ENCODE measurements around the gene EDARADD.
"Not testable (repeated sequence)": the region's sequence is repeated elsewhere in the genome, so short reads cannot be mapped to it uniquely, and the experiment has no call there.

EDARADD gene

GRCh38 chr1:236489710-236490377 is 95.8 kb downstream of the EDARADD start:
- DNase-seq (ENCODE audit: low read depth): peak; percentile 37

- no peak for DNase-seq (ENCODE audit: low read depth)
Measured at GRCh38 chr1:236491469-236492136, 97.5 kb downstream of the EDARADD start.

GRCh38 chr1:236492378-236492777 is 98.3 kb downstream of the EDARADD start:
- DNase-seq (ENCODE audit: low read depth): no peak

GRCh38 chr1:236494082-236494481 is 100.0 kb downstream of the EDARADD start:
- no peak for DNase-seq (ENCODE audit: low read depth)

GRCh38 chr1:236494586-236495466 is 100.7 kb downstream of the EDARADD start:
- peak; percentile 15 for DNase-seq (ENCODE audit: low read depth)

GRCh38 chr1:236495467-236496112 is 101.5 kb downstream of the EDARADD start:
- DNase-seq (ENCODE audit: low read depth): no peak

GRCh38 chr1:236497908-236498307 is 103.8 kb downstream of the EDARADD start:
- DNase-seq (ENCODE audit: low read depth): no peak

- DNase-seq (ENCODE audit: low read depth): no peak
Measured at GRCh38 chr1:236501093-236501492, 107.0 kb downstream of the EDARADD start.

- DNase-seq (ENCODE audit: low read depth): peak; percentile 40
Measured at GRCh38 chr1:236502579-236502971, 108.5 kb downstream of the EDARADD start.

- peak; percentile 60 for DNase-seq (ENCODE audit: low read depth)
Measured at GRCh38 chr1:236502972-236503639, 109.0 kb downstream of the EDARADD start.

GRCh38 chr1:236504338-236504737 is 110.3 kb downstream of the EDARADD start:
- not testable (repeated sequence) for DNase-seq (ENCODE audit: low read depth)

- peak; percentile 37 for DNase-seq (ENCODE audit: low read depth)
Measured at GRCh38 chr1:236507022-236507700, 113.1 kb downstream of the EDARADD start.

- DNase-seq (ENCODE audit: low read depth): no peak
Measured at GRCh38 chr1:236508593-236509027, 114.5 kb downstream of the EDARADD start.

- no peak for DNase-seq (ENCODE audit: low read depth)
Measured at GRCh38 chr1:236509203-236509602, 115.1 kb downstream of the EDARADD start.

GRCh38 chr1:236509647-236510401 is 115.7 kb downstream of the EDARADD start:
- no peak for DNase-seq (ENCODE audit: low read depth)

- no peak for DNase-seq (ENCODE audit: low read depth)
Measured at GRCh38 chr1:236511735-236512418, 117.8 kb downstream of the EDARADD start.

GRCh38 chr1:236514703-236515442 is 120.8 kb downstream of the EDARADD start:
- no peak for DNase-seq (ENCODE audit: low read depth)

- no peak for DNase-seq (ENCODE audit: low read depth)
Measured at GRCh38 chr1:236515443-236515958, 121.4 kb downstream of the EDARADD start.

Measured in fibroblast of gingiva (primary cell).